SK-N-MC (cell line): ENCODE results near the gene MOSMO.
"Not testable (repeated sequence)": the region's sequence is repeated elsewhere in the genome, so short reads cannot be mapped to it uniquely, and the experiment has no call there.

Experiments
- DNase-seq: peaks from one replicate; pipeline ENCODE4 v3.0.0-alpha.2; 2011; ENCODE audit warnings: low read depth, low spot score
- H3K27ac ChIP-seq: fragments of 200-600 bp; sonication (generic); 2 replicates; pipeline ENCODE4 v1.5.1; 2016; ENCODE audit warnings: mixed run types
- H3K36me3 ChIP-seq: fragments of 200-600 bp; sonication (generic); 2 replicates; pipeline ENCODE4 v1.6.1; 2017; ENCODE audit warnings: antibody characterized with exemption, low read length, mixed read lengths; ENCODE audit not compliant: insufficient read depth
- H3K4me3 ChIP-seq: fragments of 200-600 bp; sonication (generic); 2 replicates; pipeline ENCODE4 v1.5.1; 2016
- H3K9ac ChIP-seq: fragments of 200-600 bp; sonication (generic); 2 replicates; pipeline ENCODE4 v1.8.0; 2017; ENCODE audit warnings: mixed run types, mixed read lengths; ENCODE audit not compliant: insufficient read length
- H3K9me3 ChIP-seq: fragments of 200-600 bp; sonication (generic); 2 replicates; pipeline ENCODE4 v1.6.1; 2017; ENCODE audit warnings: low read depth, mild to moderate bottlenecking, antibody characterized with exemption, low read length, moderate library complexity, mixed read lengths
- EZH2 ChIP-seq: fragments of 200-600 bp; sonication (generic); IDR thresholded peaks from one replicate; pipeline ENCODE4 v1.6.1; 2017; ENCODE audit warnings: antibody characterized with exemption
- FOXP2 ChIP-seq: optimal IDR thresholded peaks from 2 replicates; pipeline ENCODE3; 2011; ENCODE audit warnings: mild to moderate bottlenecking, moderate library complexity; ENCODE audit not compliant: insufficient read depth; ENCODE audit errors: extremely low read length, control extremely low read depth
- POLR2AphosphoS5 ChIP-seq: IDR thresholded peaks from 2 replicates; pipeline ENCODE4 v1.6.1; 2012; ENCODE audit warnings: mild to moderate bottlenecking, low read depth, low read length, borderline replicate concordance

Gene MOSMO

DNA sequence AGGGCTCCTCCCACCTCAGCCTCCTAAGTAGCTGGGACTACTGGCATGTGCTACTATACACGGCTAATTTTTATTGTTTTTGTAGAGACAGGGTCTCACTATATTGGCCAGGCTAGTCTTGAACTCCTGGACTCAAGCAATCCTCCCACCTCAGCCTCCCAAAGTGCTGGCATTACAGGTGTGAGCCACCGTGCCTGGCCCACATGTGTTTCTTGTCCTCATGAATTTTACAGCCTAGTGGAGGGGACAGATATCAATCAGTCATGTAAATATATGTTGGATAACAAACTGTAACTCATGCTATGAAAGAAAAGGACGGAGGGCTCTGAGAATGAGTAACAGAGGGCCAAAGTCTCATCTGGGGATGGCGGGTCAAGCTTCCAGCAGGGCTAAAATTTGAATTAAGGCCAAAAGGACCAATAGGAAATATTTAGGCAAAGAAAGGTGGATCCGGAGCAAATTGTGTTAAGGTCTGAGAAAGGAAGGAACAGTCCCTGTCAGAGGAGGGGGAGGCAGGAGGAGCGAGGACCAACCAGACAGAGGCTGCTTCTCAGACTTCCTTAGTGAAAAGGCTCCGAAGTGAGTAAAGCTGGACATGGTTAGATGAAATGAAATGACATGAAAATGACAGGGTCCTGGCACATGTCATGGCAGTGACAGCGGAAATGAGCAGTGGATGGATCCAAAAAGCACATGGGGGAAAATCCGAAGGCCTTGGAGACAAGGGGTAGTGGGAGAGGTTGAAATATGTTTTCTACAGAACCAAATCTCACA lies 10.8 kb upstream of the MOSMO start:
- H3K9ac ChIP-seq = no peak overlapping the region
- H3K4me3 ChIP-seq = no peak overlapping the region
- TF ChIP-seq EZH2 = no peak
- no peak overlapping the region for H3K27ac ChIP-seq
- no peaks in the 10 kb centered on the region for H3K36me3 ChIP-seq
- H3K9me3 ChIP-seq = no peaks in the 10 kb centered on the region
- DNase-seq = no peak

DNA sequence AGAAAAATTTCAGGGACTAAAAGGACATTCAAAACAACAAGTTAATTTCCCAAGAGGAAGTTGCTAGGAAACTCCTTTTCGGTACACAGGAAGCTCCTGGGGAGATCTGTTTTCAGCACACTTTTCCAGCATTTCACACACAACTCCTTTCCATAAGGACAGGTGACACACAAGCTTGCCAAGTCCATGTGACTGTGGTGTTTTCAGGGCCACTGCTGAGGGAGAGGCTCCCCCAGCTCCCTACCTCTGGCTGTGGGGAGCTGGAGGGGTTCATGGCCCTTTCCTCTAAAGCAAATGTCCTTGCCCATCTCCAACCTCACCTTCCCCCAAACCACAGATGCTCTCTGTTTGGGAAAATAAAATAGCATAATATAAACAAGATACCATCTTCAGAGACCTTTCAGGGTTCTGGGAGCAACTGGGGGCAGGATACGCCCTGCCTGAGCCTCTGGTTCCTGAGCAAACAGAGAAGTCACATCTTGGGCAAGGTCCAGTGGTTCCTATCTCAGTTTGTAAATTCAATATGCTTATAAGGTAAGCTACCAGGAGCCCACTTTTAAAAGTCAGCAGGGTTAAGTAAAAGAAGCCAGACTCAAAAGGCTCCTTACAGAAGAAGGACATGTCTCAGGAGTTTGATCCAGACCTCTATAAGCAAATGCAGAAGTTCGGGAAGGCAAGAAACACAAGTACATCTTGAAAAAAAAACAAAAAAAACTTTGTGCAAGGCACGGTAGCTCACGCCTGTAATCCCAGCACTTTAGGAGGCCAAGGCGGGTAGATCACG lies 10.0 kb upstream of the MOSMO start:
- Histone ChIP-seq H3K9ac (peak overlapping the region; percentile 5), H3K4me3 (no peak overlapping the region), H3K36me3 (no peaks in the 10 kb centered on the region), H3K9me3 (no peaks in the 10 kb centered on the region), H3K27ac (no peak overlapping the region)
- no peak for DNase-seq
- TF ChIP-seq FOXP2 (no peak), POLR2AphosphoS5 (no peak), EZH2 (no peak)

DNA sequence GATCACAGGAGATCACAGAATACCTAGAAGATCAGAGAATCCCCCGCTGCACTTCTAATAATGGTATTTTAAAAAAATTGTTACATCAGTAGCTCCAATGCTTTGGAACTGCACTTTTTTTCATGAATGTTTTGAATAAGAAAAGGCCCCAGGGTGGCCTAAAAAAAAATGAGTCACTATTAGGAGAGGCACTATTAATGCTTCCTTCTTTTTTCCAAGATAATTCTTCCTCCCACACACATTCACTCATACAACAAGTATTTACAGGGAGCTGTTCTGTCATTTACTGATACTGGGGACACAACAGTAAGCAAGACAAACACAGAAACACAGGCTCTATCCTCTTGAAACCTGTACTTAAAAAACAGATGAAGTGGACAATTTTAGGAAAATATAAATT lies 6.3 kb upstream of the MOSMO start:
- Histone ChIP-seq H3K9ac (no peak overlapping the region), H3K36me3 (no peaks in the 10 kb centered on the region), H3K4me3 (no peak overlapping the region; the same call in 1 of the 2 replicates), H3K27ac (no peak overlapping the region), H3K9me3 (no peaks in the 10 kb centered on the region)
- DNase-seq = no peak
- no peak for TF ChIP-seq EZH2
- TF ChIP-seq POLR2AphosphoS5 = no peak
- no peak for TF ChIP-seq FOXP2

DNA sequence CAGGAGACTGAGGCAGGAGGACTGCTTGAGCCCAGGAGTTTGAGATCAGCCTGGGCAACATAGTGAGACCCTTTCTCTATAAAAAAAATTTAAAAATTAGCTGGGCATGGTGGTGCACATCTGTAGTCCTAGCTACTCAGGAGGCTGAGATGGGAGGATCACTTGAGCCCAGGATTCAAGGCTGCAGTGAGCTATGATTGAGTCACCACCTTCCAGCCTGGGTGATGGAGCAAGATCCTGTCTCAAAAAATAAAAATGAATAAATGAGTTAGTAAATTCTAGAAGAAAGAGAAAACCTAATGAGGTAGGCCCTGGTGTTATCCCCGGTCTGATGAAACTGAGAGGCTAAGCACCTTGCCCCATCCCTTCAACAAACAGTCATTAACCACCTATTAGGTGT lies 5.9 kb upstream of the MOSMO start:
- not testable (repeated sequence) for DNase-seq, H3K9ac ChIP-seq, H3K36me3 ChIP-seq, H3K27ac ChIP-seq, H3K4me3 ChIP-seq, H3K9me3 ChIP-seq

DNA sequence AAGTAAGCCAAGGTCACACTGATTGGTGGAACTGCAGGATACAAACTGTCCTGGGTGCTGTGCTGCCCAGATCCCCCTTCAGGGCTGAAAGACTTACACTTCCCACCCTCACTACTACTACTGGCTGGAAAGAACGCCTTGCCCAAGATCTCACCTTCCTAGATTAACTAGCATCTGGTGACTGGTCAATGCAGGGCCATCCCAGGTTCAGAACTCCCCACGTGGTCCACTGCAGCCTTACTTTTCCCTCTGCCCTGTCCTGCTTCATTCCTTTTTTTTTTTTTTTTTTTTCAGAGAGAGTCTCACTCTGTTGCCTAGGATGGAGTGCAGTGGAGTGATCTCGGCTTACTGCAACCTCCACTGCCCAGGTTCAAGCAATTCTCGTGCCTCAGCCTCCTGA lies 4.7 kb upstream of the MOSMO start:
- no peak for DNase-seq
- TF ChIP-seq FOXP2 (no peak), POLR2AphosphoS5 (no peak)
- Histone ChIP-seq H3K9ac (no peak overlapping the region), H3K4me3 (no peak overlapping the region), H3K9me3 (no peaks in the 10 kb centered on the region), H3K36me3 (no peaks in the 10 kb centered on the region), H3K27ac (no peak overlapping the region)

DNA sequence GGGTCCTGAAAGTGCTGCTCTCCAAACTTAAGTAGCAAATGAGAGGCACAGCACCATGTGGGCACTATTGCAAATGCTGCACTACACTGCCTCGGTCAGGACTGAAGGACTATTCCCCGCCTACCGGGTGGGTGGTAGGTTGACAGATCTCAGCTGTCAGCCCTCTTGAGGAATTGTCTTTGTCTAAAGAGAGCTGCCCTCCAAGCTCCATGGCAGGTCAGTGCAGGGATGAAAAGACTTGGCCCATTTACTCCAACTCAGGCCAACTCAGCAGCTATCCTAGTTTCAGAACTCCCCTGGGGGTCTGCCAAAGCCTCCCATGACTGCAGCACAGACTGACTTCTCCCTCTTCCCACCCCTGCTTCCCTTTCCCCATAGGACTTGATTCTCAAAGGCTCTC lies 3.6 kb upstream of the MOSMO start:
- Histone ChIP-seq H3K36me3 (no peaks in the 10 kb centered on the region), H3K9ac (no peak overlapping the region), H3K4me3 (no peak overlapping the region), H3K27ac (no peak overlapping the region), H3K9me3 (no peaks in the 10 kb centered on the region)
- TF ChIP-seq EZH2 = no peak
- no peak for TF ChIP-seq FOXP2
- TF ChIP-seq POLR2AphosphoS5 = no peak
- no peak for DNase-seq

DNA sequence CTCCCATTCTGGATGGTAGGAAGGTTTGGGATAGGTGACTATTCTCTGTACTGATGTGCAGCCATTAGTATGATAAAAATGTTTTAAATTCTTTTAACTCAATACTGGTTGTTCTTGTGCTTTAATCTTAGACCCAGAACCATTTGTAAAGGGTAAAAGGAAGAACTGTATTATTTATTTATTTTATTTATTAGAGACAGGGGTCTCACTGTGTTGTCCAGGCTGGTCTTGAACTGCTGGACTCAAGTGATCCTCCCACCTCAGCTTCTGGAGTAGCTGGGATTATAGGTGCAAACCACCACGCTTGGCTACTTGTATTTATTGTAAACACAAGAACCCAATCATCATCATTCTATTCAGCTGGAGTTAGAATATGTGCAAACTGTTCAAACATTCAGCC lies 2.2 kb upstream of the MOSMO start:
- no peaks in the 10 kb centered on the region for H3K9me3 ChIP-seq

DNA sequence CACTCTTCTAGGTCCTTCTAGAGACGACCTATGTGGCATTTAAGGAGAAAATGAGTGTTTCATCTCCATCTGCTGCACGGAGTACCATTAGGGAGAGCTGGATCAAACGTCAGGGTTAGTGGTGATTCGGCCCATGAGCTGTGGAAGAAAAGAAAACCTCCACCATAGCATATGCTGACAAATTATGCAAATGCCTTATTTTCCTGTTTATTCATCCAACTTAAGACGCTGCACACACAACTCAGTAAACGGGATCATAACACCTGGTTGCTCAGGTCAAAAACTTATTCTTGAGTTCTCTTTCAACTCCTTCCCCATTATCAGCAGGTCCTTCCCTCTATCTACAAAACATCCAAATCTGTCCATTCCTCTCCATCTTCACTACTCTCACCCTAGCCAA lies 1.3 kb upstream of the MOSMO start:
- Histone ChIP-seq H3K9ac (no peak overlapping the region), H3K9me3 (no peaks in the 10 kb centered on the region), H3K27ac (no peak overlapping the region), H3K4me3 (peak overlapping the region; percentile 99; the same call in 1 of the 2 replicates), H3K36me3 (no peaks in the 10 kb centered on the region)
- no peak for DNase-seq
- TF ChIP-seq POLR2AphosphoS5 (no peak), FOXP2 (no peak), EZH2 (no peak)

More for the DNA sequence above, 2.2 kb upstream of the MOSMO start:
- no peak for DNase-seq
- TF ChIP-seq FOXP2 (no peak), POLR2AphosphoS5 (no peak), EZH2 (no peak)
- no peaks in the 10 kb centered on the region for H3K36me3 ChIP-seq
- no peak overlapping the region for H3K27ac ChIP-seq
- H3K9ac ChIP-seq = no peak overlapping the region
- no peak overlapping the region for H3K4me3 ChIP-seq

DNA sequence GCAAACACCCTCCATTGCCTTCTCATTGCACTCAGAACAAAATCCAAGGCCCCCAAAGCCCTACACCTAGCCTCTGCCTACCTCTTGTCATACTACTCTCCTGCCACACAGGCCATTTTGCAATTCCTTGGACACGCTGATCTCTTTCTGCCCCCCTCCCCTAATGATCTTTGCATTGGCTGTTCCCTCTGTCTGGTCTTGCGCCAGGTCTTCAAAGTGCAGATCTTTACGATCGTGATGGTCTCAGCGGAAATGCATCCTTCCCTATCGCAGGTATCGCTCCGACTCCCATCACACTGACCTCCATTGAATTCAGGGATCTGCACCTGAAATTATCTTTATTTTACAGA lies 777 bp upstream of the MOSMO start:
- peak overlapping the region; percentile 99 for H3K4me3 ChIP-seq
- no peaks in the 10 kb centered on the region for H3K36me3 ChIP-seq
- no peak overlapping the region for H3K27ac ChIP-seq
- H3K9ac ChIP-seq = peak overlapping the region; percentile 92
- no peaks in the 10 kb centered on the region for H3K9me3 ChIP-seq
- no peak for DNase-seq
- TF ChIP-seq FOXP2 = no peak
- TF ChIP-seq POLR2AphosphoS5 = no peak
- TF ChIP-seq EZH2 = no peak
